Measurements from ENCODE around the gene CLEC2A. TPM values are rescaled to one million over a fixed set of nuclear protein-coding genes. Genes with fewer than 3 reads are reported as not detected.
"Not testable (repeated sequence)": the region's sequence is repeated elsewhere in the genome, so short reads cannot be mapped to it uniquely, and the experiment has no call there.

Gene CLEC2A
- total RNA-seq, 1 donor from 2014 or later: not detected

GRCh38 chr12:9971181-9971580 lies 39.0 kb upstream of the CLEC2A start, which contains the start of gene CLEC12A:
Gene CLEC12A, plus strand, starts transcription at chr12:9971409. Its CDS starts 188 bp downstream, at chr12:9971597.
- Histone ChIP-seq H3K4me3 (ENCODE audit: low read depth, low read length) (no peak within 1 kb of the TSS), H3K27me3 (ENCODE audit: control insufficient read depth, insufficient read depth, low read length) (no peaks in the 10 kb centered on the region), H3K36me3 (ENCODE audit: control insufficient read depth, insufficient read depth, low read length) (no peaks in the 10 kb centered on the region)
- FAIRE-seq (no peak), DNase-seq (ENCODE audit: low read depth) (no peak)
- no peak for TF ChIP-seq CTCF (IDR thresholded peaks at IDR 0.05; ENCODE audit: insufficient read depth, low read length, severe bottlenecking)

GRCh38 chr12:9969673-9970072 lies 37.5 kb upstream of the CLEC2A start:
- Histone ChIP-seq H3K4me3 (ENCODE audit: low read depth, low read length) (no peak overlapping the region), H3K36me3 (ENCODE audit: control insufficient read depth, insufficient read depth, low read length) (no peaks in the 10 kb centered on the region), H3K27me3 (ENCODE audit: control insufficient read depth, insufficient read depth, low read length) (no peaks in the 10 kb centered on the region)
- TF ChIP-seq CTCF (IDR thresholded peaks at IDR 0.05; ENCODE audit: insufficient read depth, low read length, severe bottlenecking): no peak
- FAIRE-seq (no peak), DNase-seq (ENCODE audit: low read depth) (no peak)

- no peaks in the 10 kb centered on the region for H3K36me3 ChIP-seq (ENCODE audit: control insufficient read depth, insufficient read depth, low read length)
- no peak for TF ChIP-seq CTCF (IDR thresholded peaks at IDR 0.05; ENCODE audit: insufficient read depth, low read length, severe bottlenecking)
- no peak overlapping the region for H3K4me3 ChIP-seq (ENCODE audit: low read depth, low read length)
- DNase-seq (ENCODE audit: low read depth) (no peak), FAIRE-seq (no peak)
- H3K27me3 ChIP-seq (ENCODE audit: control insufficient read depth, insufficient read depth, low read length): no peaks in the 10 kb centered on the region
Observed at GRCh38 chr12:9961901-9962300, 29.7 kb upstream of the CLEC2A start.

GRCh38 chr12:9961106-9961505 lies 28.9 kb upstream of the CLEC2A start:
- Histone ChIP-seq H3K4me3 (ENCODE audit: low read depth, low read length) (no peak overlapping the region), H3K36me3 (ENCODE audit: control insufficient read depth, insufficient read depth, low read length) (no peaks in the 10 kb centered on the region), H3K27me3 (ENCODE audit: control insufficient read depth, insufficient read depth, low read length) (no peaks in the 10 kb centered on the region)
- FAIRE-seq: no peak
- TF ChIP-seq CTCF (IDR thresholded peaks at IDR 0.05; ENCODE audit: insufficient read depth, low read length, severe bottlenecking): no peak
- DNase-seq (ENCODE audit: low read depth): no peak

GRCh38 chr12:9960590-9960989 lies 28.4 kb upstream of the CLEC2A start:
- Histone ChIP-seq H3K36me3 (ENCODE audit: control insufficient read depth, insufficient read depth, low read length) (no peaks in the 10 kb centered on the region), H3K27me3 (ENCODE audit: control insufficient read depth, insufficient read depth, low read length) (no peaks in the 10 kb centered on the region), H3K4me3 (ENCODE audit: low read depth, low read length) (no peak overlapping the region)
- FAIRE-seq (no peak), DNase-seq (ENCODE audit: low read depth) (no peak)
- TF ChIP-seq CTCF (IDR thresholded peaks at IDR 0.05; ENCODE audit: insufficient read depth, low read length, severe bottlenecking): no peak

- DNase-seq (ENCODE audit: low read depth): no peak
- no peak for FAIRE-seq
- TF ChIP-seq CTCF (IDR thresholded peaks at IDR 0.05; ENCODE audit: insufficient read depth, low read length, severe bottlenecking): no peak
- no peak overlapping the region for H3K4me3 ChIP-seq (ENCODE audit: low read depth, low read length)
- no peaks in the 10 kb centered on the region for H3K36me3 ChIP-seq (ENCODE audit: control insufficient read depth, insufficient read depth, low read length)
- no peaks in the 10 kb centered on the region for H3K27me3 ChIP-seq (ENCODE audit: control insufficient read depth, insufficient read depth, low read length)
Observed at GRCh38 chr12:9957834-9958233, 25.7 kb upstream of the CLEC2A start.

- FAIRE-seq; H3K36me3 ChIP-seq (ENCODE audit: control insufficient read depth, insufficient read depth, low read length): not testable (repeated sequence)
Observed at GRCh38 chr12:9952954-9953729, 21.0 kb upstream of the CLEC2A start.

More at GRCh38 chr12:9952954-9953729, 21.0 kb upstream of the CLEC2A start:
- not testable (repeated sequence) for H3K27me3 ChIP-seq (ENCODE audit: control insufficient read depth, insufficient read depth, low read length); H3K4me3 ChIP-seq (ENCODE audit: low read depth, low read length); DNase-seq (ENCODE audit: low read depth)

Measured in bronchial epithelial cell (primary cell).